Measurements from ENCODE around the gene ELOVL5.
"Not testable (repeated sequence)": the region's sequence is repeated elsewhere in the genome, so short reads cannot be mapped to it uniquely, and the experiment has no call there.

Gene ELOVL5, protein sequence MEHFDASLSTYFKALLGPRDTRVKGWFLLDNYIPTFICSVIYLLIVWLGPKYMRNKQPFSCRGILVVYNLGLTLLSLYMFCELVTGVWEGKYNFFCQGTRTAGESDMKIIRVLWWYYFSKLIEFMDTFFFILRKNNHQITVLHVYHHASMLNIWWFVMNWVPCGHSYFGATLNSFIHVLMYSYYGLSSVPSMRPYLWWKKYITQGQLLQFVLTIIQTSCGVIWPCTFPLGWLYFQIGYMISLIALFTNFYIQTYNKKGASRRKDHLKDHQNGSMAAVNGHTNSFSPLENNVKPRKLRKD

GRCh38 chr6:53348371-53349208, at the start of gene ELOVL5:
TSS of gene ELOVL5 (minus strand) at chr6:53348950. CDS start at chr6:53295699, 53,251 bp downstream.
- peak; percentile 93 for DNase-seq (ENCODE audit: low read depth)

- DNase-seq (ENCODE audit: low read depth), result no peak
These were observed 48.5 kb upstream of the ELOVL5 start for GRCh38 chr6:53397283-53397682.

DNA sequence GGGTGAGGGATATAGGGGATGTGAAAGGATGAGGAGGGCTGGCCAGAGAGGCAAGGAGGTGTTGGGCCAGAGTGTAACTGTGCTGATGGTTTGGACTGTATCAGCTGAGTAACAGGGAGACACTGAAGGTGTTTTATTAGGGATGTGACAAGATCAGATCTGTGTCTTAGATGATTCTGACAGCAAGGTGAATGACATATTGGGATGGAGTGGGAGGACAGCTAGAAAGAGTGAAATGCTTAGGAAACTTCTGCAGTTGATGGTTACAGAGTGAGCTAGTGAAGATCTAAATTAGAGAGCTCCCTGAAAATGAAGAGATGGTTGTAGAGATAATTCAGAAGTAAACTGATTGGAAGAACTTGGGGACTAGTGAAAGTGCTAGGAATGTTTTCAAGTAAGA, 47.2 kb upstream of the ELOVL5 start:
- DNase-seq (ENCODE audit: low read depth), result no peak

DNA sequence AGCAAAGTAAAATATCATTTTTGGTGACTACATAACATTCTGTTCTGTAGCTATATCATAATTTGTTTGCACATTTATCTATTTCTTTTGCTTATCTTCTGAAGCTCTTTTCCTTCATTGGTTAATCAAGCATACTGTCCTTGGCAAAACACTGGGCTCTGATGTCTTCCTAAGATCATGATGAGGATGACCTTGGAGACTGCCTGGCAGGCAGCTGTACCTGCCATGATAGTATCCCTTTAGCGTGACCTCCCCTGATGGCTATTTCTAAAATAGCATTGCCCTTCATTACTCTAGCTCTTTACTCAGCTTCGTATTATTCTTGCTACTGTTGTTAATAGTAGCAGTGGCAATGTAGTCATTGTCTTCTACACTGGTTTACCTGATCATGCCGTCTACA, 46.0 kb upstream of the ELOVL5 start:
- no peak for DNase-seq (ENCODE audit: low read depth)

GRCh38 chr6:53391170-53391569, 42.4 kb upstream of the ELOVL5 start:
- no peak for DNase-seq (ENCODE audit: low read depth)

- no peak for DNase-seq (ENCODE audit: low read depth)
These were observed 41.3 kb upstream of the ELOVL5 start for GRCh38 chr6:53390010-53390409.

DNA sequence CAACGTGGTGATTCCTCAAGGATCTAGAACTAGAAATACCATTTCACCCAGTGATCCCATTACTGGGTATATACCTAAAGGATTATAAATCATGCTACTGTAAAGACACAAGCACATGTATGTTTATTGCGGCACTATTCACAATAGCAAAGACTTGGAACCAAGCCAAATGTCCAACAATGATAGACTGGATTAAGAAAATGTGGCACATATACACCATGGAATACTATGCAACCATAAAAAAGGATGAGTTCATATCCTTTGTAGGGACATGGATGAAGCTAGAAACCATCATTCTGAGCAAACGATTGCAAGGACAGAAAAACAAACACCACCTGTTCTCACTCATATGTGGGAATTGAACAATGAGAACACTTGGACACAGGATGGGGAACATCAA, 39.9 kb upstream of the ELOVL5 start:
- not testable (repeated sequence) for DNase-seq (ENCODE audit: low read depth)

DNA sequence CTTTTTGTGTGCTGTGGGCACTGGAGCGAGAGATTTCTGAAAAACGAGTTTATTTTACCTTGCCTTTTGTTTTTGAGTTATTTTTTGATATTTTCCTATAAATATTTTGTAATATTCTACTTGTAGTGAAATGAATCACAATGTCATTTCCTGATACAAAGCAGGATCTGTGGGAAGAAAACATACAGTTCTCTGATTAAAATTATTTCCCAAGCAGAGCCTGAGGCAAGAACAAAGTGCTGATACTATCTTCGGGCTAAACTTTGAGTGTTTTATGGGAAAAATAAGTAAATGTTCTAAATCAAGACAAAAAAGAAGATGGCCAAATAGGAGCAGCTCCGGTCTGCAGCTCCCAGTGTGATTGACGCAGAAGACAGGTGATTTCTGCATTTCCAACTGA, 33.7 kb upstream of the ELOVL5 start:
- DNase-seq (ENCODE audit: low read depth), result no peak

GRCh38 chr6:53378208-53378607, 29.5 kb upstream of the ELOVL5 start:
- no peak for DNase-seq (ENCODE audit: low read depth)

- DNase-seq (ENCODE audit: low read depth), result no peak
These were observed 29.0 kb upstream of the ELOVL5 start for GRCh38 chr6:53377793-53378192.

GRCh38 chr6:53377289-53377688, 28.5 kb upstream of the ELOVL5 start:
- DNase-seq (ENCODE audit: low read depth), result no peak

GRCh38 chr6:53376661-53377226, 28.0 kb upstream of the ELOVL5 start:
- no peak for DNase-seq (ENCODE audit: low read depth)

- no peak for DNase-seq (ENCODE audit: low read depth)
These were observed 27.1 kb upstream of the ELOVL5 start for GRCh38 chr6:53375847-53376246.

DNA sequence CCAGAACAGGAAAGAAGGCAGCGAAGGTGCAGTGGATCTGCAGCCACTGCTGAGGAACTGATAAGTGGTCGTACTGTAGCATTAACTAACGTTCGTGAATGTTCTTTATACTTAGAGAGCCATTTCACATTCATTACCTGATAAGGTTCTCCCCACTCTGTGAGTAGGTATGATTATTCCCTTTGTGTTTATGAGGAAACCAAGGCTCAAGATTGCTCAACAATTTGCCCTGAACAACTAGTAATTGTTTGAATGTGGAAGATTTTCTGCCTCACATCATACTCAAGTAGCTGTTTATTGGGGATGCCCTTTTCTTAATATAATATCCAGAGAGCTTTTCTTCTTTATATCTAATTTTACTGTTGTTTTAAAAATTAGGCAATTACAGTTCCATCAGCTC, 24.9 kb upstream of the ELOVL5 start:
- DNase-seq (ENCODE audit: low read depth), result no peak

DNA sequence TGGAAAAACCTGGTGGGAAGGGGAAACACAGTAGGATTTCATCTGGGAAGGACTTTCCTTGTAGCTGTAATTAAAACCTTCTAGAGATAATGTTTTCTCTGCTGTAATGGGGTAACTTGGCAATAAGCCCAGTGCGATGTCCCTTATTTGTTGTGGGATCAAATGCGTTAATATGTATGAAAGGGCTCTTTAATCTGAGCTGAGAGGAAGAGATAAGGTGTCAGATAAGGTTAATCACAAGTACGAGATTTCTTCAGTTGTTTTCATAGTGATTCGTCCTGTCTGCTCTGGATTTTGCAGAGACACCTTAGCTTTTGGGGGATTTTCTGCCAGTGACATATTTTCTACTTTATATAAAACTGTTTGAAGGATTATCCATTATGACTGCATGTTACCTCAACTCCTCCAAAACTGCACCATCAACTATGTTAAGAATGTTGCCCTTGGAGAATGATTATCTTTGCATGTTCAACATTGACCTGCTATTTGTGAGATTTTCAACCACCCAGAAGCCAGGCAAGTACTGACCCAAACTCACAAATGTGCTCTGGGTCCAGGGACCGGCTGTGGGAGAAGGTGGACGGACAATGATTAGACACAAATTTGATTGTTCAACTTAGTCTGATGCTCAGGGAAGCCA, 21.2 kb upstream of the ELOVL5 start:
- DNase-seq (ENCODE audit: low read depth), result no peak

DNA sequence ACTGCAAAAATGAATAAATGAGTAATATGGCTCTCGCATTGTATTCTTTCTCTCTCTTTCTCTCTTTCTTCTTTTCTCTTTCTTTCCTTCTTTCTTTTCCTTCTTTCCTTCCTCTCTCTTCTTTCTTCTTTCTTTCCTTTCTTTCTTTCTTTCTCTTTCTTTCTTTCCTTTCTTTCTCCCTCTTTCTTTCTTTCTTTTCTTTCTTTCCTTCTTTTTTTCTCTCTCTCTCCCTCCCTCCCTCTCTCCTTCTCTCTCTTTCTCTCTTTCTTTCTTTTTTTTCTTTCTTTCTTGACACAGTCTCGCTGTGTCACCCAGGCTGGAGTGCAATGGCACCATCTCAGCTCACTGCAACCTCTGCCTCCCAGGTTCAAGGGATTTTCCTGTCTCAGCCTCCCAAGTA, 20.3 kb upstream of the ELOVL5 start:
- no peak for DNase-seq (ENCODE audit: low read depth)

DNA sequence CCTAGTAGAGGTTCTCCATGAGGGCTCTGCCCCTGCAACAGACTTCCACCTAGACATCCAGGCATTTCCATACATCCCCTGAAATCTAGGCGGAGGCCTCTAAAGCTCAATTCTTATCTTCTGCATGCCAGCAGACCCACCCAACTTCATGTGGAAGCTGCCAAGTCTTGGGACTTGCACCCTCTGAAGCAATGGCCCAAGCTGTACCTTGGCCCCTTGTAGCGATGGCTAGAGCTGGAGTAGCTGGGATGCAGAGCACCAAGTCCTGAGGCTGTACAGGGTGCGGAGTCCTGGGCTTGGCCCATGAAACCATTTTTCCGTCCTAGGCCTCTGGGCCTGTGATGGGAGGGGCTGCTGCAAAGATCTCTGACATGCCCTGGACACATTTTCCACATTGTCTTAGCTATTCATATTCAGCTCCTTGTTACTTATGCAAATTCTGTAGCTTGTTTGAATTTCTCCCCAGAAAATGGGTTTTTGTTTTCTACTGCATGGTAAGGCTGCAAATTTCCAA, 17.4 kb upstream of the ELOVL5 start:
- no peak for DNase-seq (ENCODE audit: low read depth)

DNA sequence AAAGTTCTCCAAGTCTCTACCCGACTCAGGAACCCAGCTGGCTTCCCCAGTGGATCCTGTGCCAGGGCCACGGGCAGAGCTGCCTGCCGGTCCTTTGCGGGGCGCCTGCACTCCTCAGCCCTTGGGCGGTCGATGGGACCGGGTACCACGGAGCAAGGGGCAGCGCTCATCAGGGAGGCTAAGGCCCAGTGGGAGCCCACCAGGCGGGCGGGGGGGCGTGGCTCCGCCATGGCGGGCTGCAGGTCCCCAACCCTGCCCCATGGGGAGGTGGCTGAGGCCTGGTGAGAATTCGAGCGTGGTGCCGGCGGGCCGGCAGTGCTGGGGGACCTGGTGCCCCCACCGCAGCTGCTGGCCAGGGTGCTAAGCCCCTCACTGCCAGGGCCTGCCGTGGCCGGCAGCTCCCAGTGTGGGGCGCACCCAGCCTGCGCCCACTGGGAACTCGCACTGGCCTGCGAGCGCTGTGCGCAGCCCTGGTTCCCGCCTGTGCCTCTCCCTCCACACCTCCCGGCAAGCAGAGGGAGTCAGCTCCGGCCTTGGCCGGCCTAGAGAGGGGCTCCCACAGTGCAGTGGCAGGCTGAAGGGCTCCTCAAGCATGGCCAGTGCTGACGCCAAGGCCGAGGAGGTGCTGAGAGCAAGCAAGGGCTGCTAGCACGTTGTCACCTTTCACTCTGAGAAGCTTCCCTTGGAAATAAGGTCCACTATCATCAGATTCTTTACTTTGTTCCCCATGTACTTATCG, 14.8 kb upstream of the ELOVL5 start:
- DNase-seq (ENCODE audit: low read depth), result no peak

GRCh38 chr6:53361549-53362031, 12.8 kb upstream of the ELOVL5 start:
- DNase-seq (ENCODE audit: low read depth), result no peak

- DNase-seq (ENCODE audit: low read depth), result no peak
These were observed 11.6 kb upstream of the ELOVL5 start for GRCh38 chr6:53360093-53360912.

DNA sequence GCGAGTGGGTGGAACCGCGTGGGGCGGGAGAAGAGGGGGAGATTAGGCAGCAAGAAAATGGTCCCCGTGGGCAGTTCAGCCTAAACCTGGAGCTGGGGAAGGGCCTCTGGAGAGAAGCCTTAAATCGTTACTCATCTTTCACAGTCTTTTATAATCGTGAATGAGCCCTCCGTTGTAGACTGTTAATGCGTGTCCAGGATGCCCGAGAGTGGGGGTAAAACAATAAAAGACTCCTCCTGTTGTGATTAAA, 11.0 kb upstream of the ELOVL5 start:
- DNase-seq (ENCODE audit: low read depth), result no peak

Data from CMK (cell line).